IMR-90 (cell line): ENCODE measurements around the gene ARHGAP32. TPM values are rescaled to one million over a fixed set of nuclear protein-coding genes. Genes with fewer than 3 reads are reported as not detected.

Source experiments
- ATAC-seq: fragments of 200-7000 bp; cut with Tn5 transposase; 2 replicates; pipeline ENCODE4 v1.9.1; 2020; ENCODE audit warnings: low read depth, mild to moderate bottlenecking, moderate library complexity
- BruUV-seq: library from RNA; stranded (reverse); fragments of 400-500 nt; replicated peaks from 2 replicates; lab custom pipeline; 2021; lab: Mats Ljungman, UMichigan
- CTCF ChIA-PET: fragments of 300-600 bp; formaldehyde crosslinking; extraction: SDS; loops from one replicate; lab custom pipeline; 2021; ENCODE audit warnings: antibody characterized with exemption; lab: Yijun Ruan, JAX
- POLR2A ChIA-PET: fragments of 300-600 bp; sonication (Branson Sonifier 250); formaldehyde crosslinking; loops from one replicate; lab custom pipeline; 2022; ENCODE audit warnings: antibody characterized with exemption; ENCODE audit not compliant: unreplicated experiment; lab: Charles Lee
- DNase-seq: peaks from one replicate; pipeline ENCODE4 v3.0.0; 2013
- H2AFZ ChIP-seq: replicated peaks from 2 replicates; pipeline ENCODE3; 2013; ENCODE audit warnings: low read length, mild to moderate bottlenecking; ENCODE audit not compliant: poor library complexity
- H2AK5ac ChIP-seq: 2 replicates; pipeline ENCODE4 v1.6.1; 2013; ENCODE audit warnings: low read depth, low read length, inconsistent platforms
- H2AK9ac ChIP-seq: replicated peaks from 2 replicates; pipeline ENCODE3; 2013; ENCODE audit warnings: mild to moderate bottlenecking, low read depth, low read length, moderate library complexity; ENCODE audit not compliant: poor library complexity
- H2BK120ac ChIP-seq: 2 replicates; pipeline ENCODE4 v1.6.1; 2013; ENCODE audit warnings: low read depth, low read length, inconsistent platforms
- H2BK15ac ChIP-seq: 3 replicates; pipeline ENCODE4 v1.6.1; 2013; ENCODE audit warnings: low read depth, low read length, inconsistent platforms
- H2BK20ac ChIP-seq: 2 replicates; pipeline ENCODE4 v1.6.1; 2013; ENCODE audit warnings: low read depth, mild to moderate bottlenecking, inconsistent platforms, low read length, moderate library complexity
- H2BK5ac ChIP-seq: 2 replicates; pipeline ENCODE4 v1.6.1; 2013; ENCODE audit warnings: mild to moderate bottlenecking, low read depth, low read length, inconsistent platforms; ENCODE audit not compliant: poor library complexity, severe bottlenecking
- H3K14ac ChIP-seq: replicated peaks from 2 replicates; pipeline ENCODE4 v1.6.1; 2013; ENCODE audit warnings: low read depth, low read length, inconsistent platforms
- H3K18ac ChIP-seq: 2 replicates; pipeline ENCODE4 v1.6.1; 2013; ENCODE audit warnings: low read depth, low read length, control low read depth
- H3K23ac ChIP-seq: 2 replicates; pipeline ENCODE4 v1.6.1; 2013; ENCODE audit warnings: low read depth, low read length, inconsistent platforms
- H3K27ac ChIP-seq: 2 replicates; pipeline ENCODE4 v1.5.1; 2013; ENCODE audit warnings: mild to moderate bottlenecking, control low read depth, low read length; ENCODE audit not compliant: insufficient read depth
- H3K27me3 ChIP-seq: 2 replicates; pipeline ENCODE4 v1.6.1; 2013; ENCODE audit warnings: low read length; ENCODE audit not compliant: control insufficient read depth, insufficient read depth
- H3K36me3 ChIP-seq: 2 replicates; pipeline ENCODE4 v1.6.1; 2013; ENCODE audit warnings: low read length, mixed read lengths; ENCODE audit not compliant: control insufficient read depth, insufficient read depth
- H3K4ac ChIP-seq: 2 replicates; pipeline ENCODE4 v1.6.1; 2013; ENCODE audit warnings: low read depth, low read length, inconsistent platforms
- H3K4me1 ChIP-seq: 2 replicates; pipeline ENCODE4 v1.6.1; 2013; ENCODE audit warnings: low read length, mixed read lengths; ENCODE audit not compliant: control insufficient read depth, insufficient read depth
- H3K4me2 ChIP-seq: 2 replicates; pipeline ENCODE4 v1.6.1; 2013; ENCODE audit warnings: low read depth, mild to moderate bottlenecking, control low read depth, low read length, moderate library complexity
- H3K4me3 ChIP-seq: 2 replicates; pipeline ENCODE4 v1.5.1; 2013; ENCODE audit warnings: low read depth, mild to moderate bottlenecking, control low read depth, low read length, moderate library complexity; ENCODE audit not compliant: insufficient read depth
- H3K56ac ChIP-seq: 2 replicates; pipeline ENCODE4 v1.6.1; 2013; ENCODE audit warnings: low read length, inconsistent platforms; ENCODE audit not compliant: insufficient read depth; ENCODE audit errors: extremely low read depth
- H3K79me1 ChIP-seq, 2 experiments: 2 replicates each; pipeline ENCODE4 v1.6.1; 2013; ENCODE audit warnings: low read length in 2 of 2, inconsistent platforms in 1 of 2, low read depth in 1 of 2
- H3K9ac ChIP-seq: 2 replicates; pipeline ENCODE4 v1.6.1; 2013; ENCODE audit warnings: low read depth, low read length, control low read depth
- H3K9me1 ChIP-seq: 2 replicates; pipeline ENCODE4 v1.6.1; 2013; ENCODE audit warnings: low read length, inconsistent platforms; ENCODE audit not compliant: insufficient read depth
- H3K9me3 ChIP-seq: 2 replicates; pipeline ENCODE4 v1.6.1; 2013; ENCODE audit warnings: low read length; ENCODE audit not compliant: control insufficient read depth, insufficient read depth
- H4K20me1 ChIP-seq: 2 replicates; pipeline ENCODE4 v1.6.1; 2013; ENCODE audit warnings: low read length, inconsistent platforms; ENCODE audit not compliant: insufficient read depth
- H4K5ac ChIP-seq: 2 replicates; pipeline ENCODE4 v1.6.1; 2013; ENCODE audit warnings: mild to moderate bottlenecking, low read depth, low read length, control low read depth
- H4K8ac ChIP-seq, 2 experiments: 2 replicates each; pipeline ENCODE4 v1.6.1; 2013; ENCODE audit warnings: low read depth in 2 of 2, low read length in 2 of 2, control low read depth in 1 of 2, inconsistent platforms in 1 of 2
- H4K91ac ChIP-seq: 2 replicates; pipeline ENCODE4 v1.6.1; 2013; ENCODE audit warnings: low read depth, low read length, inconsistent platforms; ENCODE audit not compliant: insufficient read depth
- BHLHE40 ChIP-seq: fragments of 150-350 bp; IDR thresholded peaks from 2 replicates; pipeline ENCODE4 v1.6.1; 2016; ENCODE audit warnings: mild to moderate bottlenecking, low read depth, low read length
- CEBPB ChIP-seq: IDR thresholded peaks from 2 replicates; pipeline ENCODE4 v1.6.1; 2012; ENCODE audit warnings: low read depth, low read length, improper control_type of control experiment
- CHD1 ChIP-seq: IDR thresholded peaks from 2 replicates; pipeline ENCODE4 v1.6.1; 2012; ENCODE audit warnings: low read depth, low read length, improper control_type of control experiment
- FOS ChIP-seq: fragments of 150-350 bp; IDR thresholded peaks from 2 replicates; pipeline ENCODE4 v1.6.1; 2016; ENCODE audit warnings: low read depth, low read length
- MAFK ChIP-seq: IDR thresholded peaks from 2 replicates; pipeline ENCODE4 v1.6.1; 2012; ENCODE audit warnings: low read depth, low read length, improper control_type of control experiment
- MAZ ChIP-seq: IDR thresholded peaks from 2 replicates; pipeline ENCODE4 v1.6.1; 2012; ENCODE audit warnings: low read depth, mild to moderate bottlenecking, low read length, improper control_type of control experiment, moderate library complexity, borderline replicate concordance
- NFE2L2 ChIP-seq: fragments of 150-350 bp; IDR thresholded peaks from 2 replicates; pipeline ENCODE4 v1.6.1; 2016; ENCODE audit warnings: low read depth, mild to moderate bottlenecking, low read length
- RAD21 ChIP-seq: IDR thresholded peaks from 2 replicates; pipeline ENCODE4 v1.6.1; 2012; ENCODE audit warnings: low read length, improper control_type of control experiment
- RCOR1 ChIP-seq: IDR thresholded peaks from 2 replicates; pipeline ENCODE4 v1.6.1; 2012; ENCODE audit warnings: mild to moderate bottlenecking, low read length, improper control_type of control experiment; ENCODE audit not compliant: insufficient replicate concordance
- RFX5 ChIP-seq: IDR thresholded peaks from 2 replicates; pipeline ENCODE4 v1.8.0; 2012; ENCODE audit warnings: low read depth, mild to moderate bottlenecking, low read length, moderate library complexity
- SMC3 ChIP-seq: fragments of 150-350 bp; IDR thresholded peaks from 2 replicates; pipeline ENCODE4 v1.6.1; 2016; ENCODE audit warnings: low read depth, mild to moderate bottlenecking, antibody characterized with exemption, low read length, moderate library complexity
- WGBS, 2 experiments: methylation state at CpG; one replicate each; pipeline versions ENCODE4 v1.1.5 to v1.1.7; 2013; ENCODE audit warnings: missing lambda C conversion rate in 2 of 2; ENCODE audit not compliant: insufficient read length in 1 of 2; ENCODE audit errors: extremely low coverage in 2 of 2; 5-methylcytosine and 5-hydroxymethylcytosine counted together
- dilution Hi-C: fragments of 300-500 bp; cut with HindIII; formaldehyde crosslinking; loops from one replicate; pipeline ENCODE4 v1.14.3; 2018; ENCODE audit warnings: low sequenced_read_pairs; ENCODE audit not compliant: unreplicated experiment
- in situ Hi-C: fragments of 300-500 bp; cut with MboI; formaldehyde crosslinking; loops from 3 replicates; pipeline ENCODE4 v1.14.3; 2019; ENCODE audit warnings: low sequenced_read_pairs, inconsistent platforms, mixed read lengths
- intact Hi-C: fragments of 100-400 bp; cut with micrococcal nuclease; formaldehyde crosslinking; loops from 2 replicates; pipeline ENCODE4 v1.10.0; 2022
- polyA plus RNA-seq, 3 experiments: library from polyadenylated mRNA; depleted of rRNA; stranded (reverse); fragments of >200 nt; gene quantifications; 2 replicates each; pipeline ENCODE4 v1.2.3, GENCODE V29; 2012; ENCODE audit warnings: low replicate concordance in 1 of 3
- total RNA-seq: library from RNA; depleted of rRNA; stranded (reverse); fragments of >200 nt; gene quantifications from 2 replicates; pipeline ENCODE4 v1.2.3, GENCODE V29; 2012
- TF ChIP-seq, protein P1 (sequence below): fragments of 150-350 bp; IDR thresholded peaks from 2 replicates; pipeline ENCODE4 v1.6.1; 2017; ENCODE audit warnings: mild to moderate bottlenecking, antibody characterized with exemption, low read length, low read depth
- TF ChIP-seq, protein P2 (sequence below): fragments of 150-350 bp; IDR thresholded peaks from 2 replicates; pipeline ENCODE4 v1.6.1; 2016; ENCODE audit warnings: low read depth, mild to moderate bottlenecking, low read length, moderate library complexity, borderline replicate concordance

ARHGAP32 gene
- total and polyA plus RNA-seq, 2 of the 4 experiments (the other 2 are of a cell fraction), result 4.1 to 8.4 TPM

DNA sequence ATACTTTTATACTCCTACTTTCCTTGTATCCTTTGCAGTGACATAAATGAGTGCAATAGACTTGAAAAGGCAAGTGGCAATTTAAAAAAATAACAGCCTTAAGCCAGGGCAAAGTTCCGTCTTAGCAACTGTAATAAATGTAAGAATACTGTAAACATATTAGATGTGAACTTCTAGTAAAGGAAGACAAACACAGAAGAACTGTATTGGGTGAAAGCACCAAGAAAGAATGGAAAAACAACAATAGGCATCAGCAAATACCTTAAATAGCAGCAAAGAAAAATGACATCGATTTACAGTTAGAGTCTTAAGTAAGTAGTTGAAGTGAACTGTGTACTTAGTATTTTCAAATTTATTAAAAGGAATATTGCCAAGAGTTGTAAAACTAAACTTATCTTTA is 174.0 kb downstream of the ARHGAP32 start:
- H3K9me1 ChIP-seq, result no peaks in the 10 kb centered on the region
- no peak overlapping the region for H2BK15ac ChIP-seq
- no peaks in the 10 kb centered on the region for H3K36me3 ChIP-seq
- H3K23ac ChIP-seq, result no peak overlapping the region
- ATAC-seq (no peak), DNase-seq (no peak)
- no peak overlapping the region for H3K27ac ChIP-seq
- H2BK120ac ChIP-seq, result no peak overlapping the region
- H3K4me1 ChIP-seq, result no peaks in the 10 kb centered on the region
- H4K8ac ChIP-seq, result no peak overlapping the region
- H2AK9ac ChIP-seq, result no peak overlapping the region
- H2BK5ac ChIP-seq, result no peak overlapping the region
- ChIA-PET CTCF (no interaction called here), POLR2A (no interaction called here)
- no peak overlapping the region for H3K4me3 ChIP-seq
- no peaks in the 10 kb centered on the region for H3K27me3 ChIP-seq
- no peaks in the 10 kb centered on the region for H3K79me1 ChIP-seq
- H3K14ac ChIP-seq, result no peak overlapping the region
- intact Hi-C loops, result no loop called here
- no peaks in the 10 kb centered on the region for H3K9me3 ChIP-seq
- H2AK5ac ChIP-seq, result no peak overlapping the region
- dilution Hi-C loops, result no loop called here
- H4K20me1 ChIP-seq, result no peaks in the 10 kb centered on the region
- H3K4ac ChIP-seq, result no peak overlapping the region
- no peak overlapping the region for H3K9ac ChIP-seq
- no peak overlapping the region for H3K56ac ChIP-seq
- no peak overlapping the region for H2AFZ ChIP-seq
- H3K4me2 ChIP-seq, result no peak overlapping the region
- BruUV-seq, result no TSS peak
- TF ChIP-seq, protein P1, sequence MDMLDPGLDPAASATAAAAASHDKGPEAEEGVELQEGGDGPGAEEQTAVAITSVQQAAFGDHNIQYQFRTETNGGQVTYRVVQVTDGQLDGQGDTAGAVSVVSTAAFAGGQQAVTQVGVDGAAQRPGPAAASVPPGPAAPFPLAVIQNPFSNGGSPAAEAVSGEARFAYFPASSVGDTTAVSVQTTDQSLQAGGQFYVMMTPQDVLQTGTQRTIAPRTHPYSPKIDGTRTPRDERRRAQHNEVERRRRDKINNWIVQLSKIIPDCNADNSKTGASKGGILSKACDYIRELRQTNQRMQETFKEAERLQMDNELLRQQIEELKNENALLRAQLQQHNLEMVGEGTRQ, result no peak
- TF ChIP-seq NFE2L2 (no peak), BHLHE40 (no peak), CEBPB (no peak), RAD21 (no peak), FOS (no peak), MAFK (no peak), MAZ (no peak), RCOR1 (no peak), CHD1 (no peak), RFX5 (no peak), SMC3 (no peak)
- TF ChIP-seq, protein P2, sequence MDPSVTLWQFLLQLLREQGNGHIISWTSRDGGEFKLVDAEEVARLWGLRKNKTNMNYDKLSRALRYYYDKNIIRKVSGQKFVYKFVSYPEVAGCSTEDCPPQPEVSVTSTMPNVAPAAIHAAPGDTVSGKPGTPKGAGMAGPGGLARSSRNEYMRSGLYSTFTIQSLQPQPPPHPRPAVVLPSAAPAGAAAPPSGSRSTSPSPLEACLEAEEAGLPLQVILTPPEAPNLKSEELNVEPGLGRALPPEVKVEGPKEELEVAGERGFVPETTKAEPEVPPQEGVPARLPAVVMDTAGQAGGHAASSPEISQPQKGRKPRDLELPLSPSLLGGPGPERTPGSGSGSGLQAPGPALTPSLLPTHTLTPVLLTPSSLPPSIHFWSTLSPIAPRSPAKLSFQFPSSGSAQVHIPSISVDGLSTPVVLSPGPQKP, result no peak
- no peak overlapping the region for H4K91ac ChIP-seq
- no peak overlapping the region for H3K18ac ChIP-seq
- no peak overlapping the region for H2BK20ac ChIP-seq
- no peak overlapping the region for H4K5ac ChIP-seq
- WGBS, 2 experiments, result no CpG with 5 or more reads among the region's 2 CpGs
- in situ Hi-C loops, result no loop called here
